ENCODE measurements around the gene USP25. TPM values are rescaled to one million over a fixed set of nuclear protein-coding genes. Genes with fewer than 3 reads are reported as not detected.

The USP25 gene
- total and polyA plus RNA-seq, 3 donors from 2014 or later: 69.2 to 123 (median 69.9) TPM

- Histone ChIP-seq H3K4me1 (no peaks in the 10 kb centered on the region), H3K27ac (no peak overlapping the region), H3K27me3 (no peaks in the 10 kb centered on the region), H3K4me3 (no peak overlapping the region), H3K36me3 (ENCODE audit: low read depth, missing control alignments) (no peaks in the 10 kb centered on the region), H3K9me3 (no peaks in the 10 kb centered on the region)
- WGBS, 2 donors: 76 to 80% methylated on average over 3 of the region's 3 CpGs
- TF ChIP-seq, protein P1, sequence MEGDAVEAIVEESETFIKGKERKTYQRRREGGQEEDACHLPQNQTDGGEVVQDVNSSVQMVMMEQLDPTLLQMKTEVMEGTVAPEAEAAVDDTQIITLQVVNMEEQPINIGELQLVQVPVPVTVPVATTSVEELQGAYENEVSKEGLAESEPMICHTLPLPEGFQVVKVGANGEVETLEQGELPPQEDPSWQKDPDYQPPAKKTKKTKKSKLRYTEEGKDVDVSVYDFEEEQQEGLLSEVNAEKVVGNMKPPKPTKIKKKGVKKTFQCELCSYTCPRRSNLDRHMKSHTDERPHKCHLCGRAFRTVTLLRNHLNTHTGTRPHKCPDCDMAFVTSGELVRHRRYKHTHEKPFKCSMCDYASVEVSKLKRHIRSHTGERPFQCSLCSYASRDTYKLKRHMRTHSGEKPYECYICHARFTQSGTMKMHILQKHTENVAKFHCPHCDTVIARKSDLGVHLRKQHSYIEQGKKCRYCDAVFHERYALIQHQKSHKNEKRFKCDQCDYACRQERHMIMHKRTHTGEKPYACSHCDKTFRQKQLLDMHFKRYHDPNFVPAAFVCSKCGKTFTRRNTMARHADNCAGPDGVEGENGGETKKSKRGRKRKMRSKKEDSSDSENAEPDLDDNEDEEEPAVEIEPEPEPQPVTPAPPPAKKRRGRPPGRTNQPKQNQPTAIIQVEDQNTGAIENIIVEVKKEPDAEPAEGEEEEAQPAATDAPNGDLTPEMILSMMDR (IDR thresholded peaks at IDR 0.05): no peak
- no peak for TF ChIP-seq POLR2A (IDR thresholded peaks at IDR 0.05)
- DNase-seq: no peak
- intact Hi-C loops (cut with DNase I; ENCODE audit: low total_unique reads): no loop called here
Measured at GRCh38 chr21:15809818-15810217, 80.0 kb downstream of the USP25 start.

DNA sequence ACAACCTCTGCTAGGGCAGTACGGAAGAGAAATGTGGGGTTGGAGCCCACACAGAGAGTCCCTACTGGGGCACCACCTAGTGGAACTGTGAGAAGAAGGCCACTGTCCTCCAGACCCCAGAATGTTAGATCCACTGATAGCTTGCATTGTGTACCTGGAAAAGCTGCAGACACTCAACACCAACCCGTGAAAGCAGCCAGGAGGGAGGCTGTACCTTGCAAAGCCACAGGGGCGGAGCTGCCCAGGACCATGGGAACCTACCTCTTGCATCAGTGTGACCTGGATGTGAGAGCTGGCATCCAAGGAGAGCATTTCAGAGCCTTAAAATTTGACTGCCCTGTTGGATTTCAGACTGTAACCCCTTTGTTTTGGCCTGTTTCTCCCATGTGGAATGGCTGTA, 85.5 kb downstream of the USP25 start:
- WGBS, 2 donors: 97 to 100% methylated on average over 3 of the region's 3 CpGs

GRCh38 chr21:15820327-15820726, 90.5 kb downstream of the USP25 start:
- no peaks in the 10 kb centered on the region for H3K4me1 ChIP-seq
- TF ChIP-seq, protein P1 (IDR thresholded peaks at IDR 0.05): no peak
- no peak for TF ChIP-seq POLR2A (IDR thresholded peaks at IDR 0.05)
- no peak overlapping the region for H3K27ac ChIP-seq
- intact Hi-C loops (cut with DNase I; ENCODE audit: low total_unique reads): no loop called here
- DNase-seq: no peak
- no peaks in the 10 kb centered on the region for H3K36me3 ChIP-seq (ENCODE audit: low read depth, missing control alignments)
- H3K4me3 ChIP-seq: no peak overlapping the region
- H3K27me3 ChIP-seq: no peaks in the 10 kb centered on the region
- no peaks in the 10 kb centered on the region for H3K9me3 ChIP-seq

More for the DNA sequence above, 85.5 kb downstream of the USP25 start:
- Histone ChIP-seq H3K4me1 (no peaks in the 10 kb centered on the region), H3K27ac (no peak overlapping the region), H3K9me3 (no peaks in the 10 kb centered on the region), H3K4me3 (no peak overlapping the region), H3K27me3 (no peaks in the 10 kb centered on the region), H3K36me3 (ENCODE audit: low read depth, missing control alignments) (no peaks in the 10 kb centered on the region)
- DNase-seq: no peak
- intact Hi-C loops (cut with DNase I; ENCODE audit: low total_unique reads): no loop called here
- TF ChIP-seq, protein P1 (IDR thresholded peaks at IDR 0.05): no peak
- no peak for TF ChIP-seq POLR2A (IDR thresholded peaks at IDR 0.05)

DNA sequence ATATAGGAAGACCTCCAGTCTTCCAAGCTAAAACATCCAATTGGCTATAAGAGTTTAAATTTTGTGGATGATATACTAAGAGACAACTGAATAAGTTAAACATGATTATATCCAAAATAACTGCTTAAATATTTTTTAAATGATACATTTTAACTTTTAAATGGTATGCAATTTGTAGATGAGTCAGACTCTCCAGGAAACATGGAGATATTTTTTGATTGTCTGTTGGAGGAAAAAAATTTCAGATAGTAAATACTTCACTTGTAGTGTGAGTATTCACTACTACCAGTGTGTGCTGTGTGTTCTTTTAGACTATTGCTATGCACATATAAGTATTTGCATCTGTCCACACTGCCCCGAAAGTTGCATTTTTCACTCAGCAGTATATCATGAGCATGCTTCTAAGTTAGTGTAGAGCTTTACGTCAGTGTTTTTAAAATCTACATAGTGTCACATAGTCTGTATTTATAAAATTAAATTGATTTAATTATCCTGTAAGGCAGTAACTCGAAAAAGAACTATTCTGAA, 91.1 kb downstream of the USP25 start:
- intact Hi-C loops (cut with DNase I; ENCODE audit: low total_unique reads): no loop called here

More for the DNA sequence above, 91.1 kb downstream of the USP25 start:
- no peaks in the 10 kb centered on the region for H3K4me1 ChIP-seq
- no peaks in the 10 kb centered on the region for H3K36me3 ChIP-seq (ENCODE audit: low read depth, missing control alignments)
- no peak overlapping the region for H3K27ac ChIP-seq
- no peaks in the 10 kb centered on the region for H3K27me3 ChIP-seq
- no peak for DNase-seq
- H3K4me3 ChIP-seq: no peak overlapping the region
- 93 to 95% methylated on average over 3 of the region's 3 CpGs for WGBS, 2 donors
- H3K9me3 ChIP-seq: no peaks in the 10 kb centered on the region
- no peak for TF ChIP-seq POLR2A (IDR thresholded peaks at IDR 0.05)
- TF ChIP-seq, protein P1 (IDR thresholded peaks at IDR 0.05): no peak

All from testis (tissue), 3 donors.